Glutamatergic neuron (in vitro differentiated cells): ENCODE measurements around the gene NBEA. TPM values are rescaled to one million over a fixed set of nuclear protein-coding genes. Genes with fewer than 3 reads are reported as not detected.

Experiments
- DNase-seq: peaks from one replicate; pipeline ENCODE4 v3.0.0; 2022
- H3K27ac Mint-ChIP-seq: one replicate; pipeline ENCODE4 v1.8.0; 2020; ENCODE audit warnings: mild to moderate bottlenecking, mixed read lengths, inconsistent platforms; ENCODE audit not compliant: unreplicated experiment
- H3K27me3 Mint-ChIP-seq: one replicate; pipeline ENCODE4 v1.8.0; 2020; ENCODE audit warnings: mild to moderate bottlenecking, moderate library complexity, mixed read lengths, inconsistent platforms; ENCODE audit not compliant: unreplicated experiment
- H3K36me3 Mint-ChIP-seq: one replicate; pipeline ENCODE4 v1.8.0; 2020; ENCODE audit warnings: mild to moderate bottlenecking, mixed read lengths, inconsistent platforms; ENCODE audit not compliant: unreplicated experiment
- H3K4me1 Mint-ChIP-seq: one replicate; pipeline ENCODE4 v1.8.0; 2020; ENCODE audit warnings: mild to moderate bottlenecking, low read depth, mixed read lengths, inconsistent platforms; ENCODE audit not compliant: unreplicated experiment
- H3K4me3 Mint-ChIP-seq: one replicate; pipeline ENCODE4 v1.8.0; 2020; ENCODE audit warnings: mild to moderate bottlenecking, mixed read lengths, inconsistent platforms; ENCODE audit not compliant: unreplicated experiment
- H3K9me3 Mint-ChIP-seq: one replicate; pipeline ENCODE4 v1.8.0; 2020; ENCODE audit warnings: mild to moderate bottlenecking, moderate library complexity, mixed read lengths, inconsistent platforms; ENCODE audit not compliant: unreplicated experiment
- CTCF ChIP-seq: fragments of 200-600 bp; sonication (generic); IDR thresholded peaks from one replicate; pipeline ENCODE4 v1.5.0; 2021; ENCODE audit not compliant: partially characterized antibody, unreplicated experiment
- total RNA-seq: library from RNA; stranded (reverse); fragmentation: NEBNext Ultra II Directional; extraction: Animal tissue kit (Norgen Biotek cat#: 25700); gene quantifications from one replicate; pipeline ENCODE4 v1.2.1, GENCODE V29; 2021; ENCODE audit not compliant: unreplicated experiment

The NBEA gene
- total RNA-seq, 1 donor from 2014 or later, result 48.3 TPM

- no peak overlapping the region for H3K27ac Mint-ChIP-seq
- DNase-seq, result no peak
- H3K36me3 Mint-ChIP-seq, result no peaks in the 10 kb centered on the region
- no peak overlapping the region for H3K4me3 Mint-ChIP-seq
- H3K4me1 Mint-ChIP-seq, result peaks cover 14% of the 10 kb centered on the region
- TF ChIP-seq CTCF, result no peak
- H3K27me3 Mint-ChIP-seq, result no peaks in the 10 kb centered on the region
- no peaks in the 10 kb centered on the region for H3K9me3 Mint-ChIP-seq
These were observed 778.2 kb downstream of the NBEA start for GRCh38 chr13:35720290-35720689.

DNA sequence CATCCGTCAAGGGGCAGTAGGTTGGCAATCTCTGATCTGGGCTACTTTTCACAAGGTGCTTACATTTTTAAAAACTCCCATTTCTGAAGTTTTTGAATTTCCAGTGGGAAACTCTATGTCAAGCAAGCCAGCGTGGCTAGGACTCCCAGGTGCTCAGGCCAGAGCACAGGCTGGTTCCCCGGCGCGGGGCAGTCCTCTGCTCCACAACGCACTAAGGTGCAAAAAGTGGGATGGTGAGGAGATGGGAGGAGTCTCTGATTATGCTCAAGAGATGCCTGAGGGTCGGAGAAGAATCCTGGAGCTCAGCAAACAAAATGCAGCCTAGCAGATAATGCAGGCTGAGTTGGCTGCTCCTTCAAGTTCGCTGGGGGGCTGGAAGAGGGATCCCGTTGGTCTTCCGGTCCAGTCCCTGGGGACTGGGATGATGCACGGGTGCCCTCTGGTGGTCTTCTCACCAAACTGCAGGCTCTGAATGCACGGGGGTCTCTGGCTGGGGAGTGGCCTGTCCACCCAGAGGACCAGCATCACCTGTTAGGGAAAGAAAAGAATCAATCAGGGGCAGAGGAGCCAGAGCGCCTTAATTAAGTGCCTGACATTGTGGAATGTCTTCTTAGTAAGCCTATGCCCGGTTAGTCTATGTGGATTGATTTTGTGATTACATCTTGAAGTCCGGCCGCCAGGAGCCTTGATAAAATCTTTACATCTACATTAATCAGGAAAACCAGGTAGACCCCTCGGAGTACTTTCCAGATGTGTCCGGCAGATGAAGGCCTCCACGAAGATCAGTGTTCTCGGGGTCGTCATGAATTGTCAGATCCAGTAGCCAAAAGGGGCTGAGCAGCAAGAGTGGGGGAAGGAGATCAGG, 778.9 kb downstream of the NBEA start:
- Mint-ChIP-seq H3K9me3 (no peaks in the 10 kb centered on the region), H3K4me1 (peaks cover 14% of the 10 kb centered on the region), H3K36me3 (no peaks in the 10 kb centered on the region), H3K27me3 (no peaks in the 10 kb centered on the region), H3K27ac (no peak overlapping the region), H3K4me3 (no peak overlapping the region)
- DNase-seq, result peak; percentile 71
- TF ChIP-seq CTCF, result peak; percentile 98
